H1 (cell line): ENCODE results near the gene GPR141. TPM values are rescaled to one million over a fixed set of nuclear protein-coding genes. Genes with fewer than 3 reads are reported as not detected.

Source experiments
- ASH2L ChIP-seq: fragments of 200-600, 300-600 bp; sonication (generic); IDR thresholded peaks from one replicate; pipeline ENCODE4 v1.7.1; 2017; ENCODE audit warnings: low read length
- SP2 ChIP-seq: IDR thresholded peaks from 2 replicates; pipeline ENCODE4 v1.6.1; 2012; ENCODE audit warnings: mild to moderate bottlenecking, low read length, inconsistent platforms
- polyA plus RNA-seq, 7 experiments: library from polyadenylated mRNA; depleted of rRNA in 3 of 7; stranded (reverse) in 5 of 7; unstranded in 2 of 7; fragments of >200 nt in 5 of 7; fragments of 200-250 nt in 2 of 7; gene quantifications; 1 replicate in 5 of 7; 2 replicates in 1 of 7; 4 replicates in 1 of 7; pipeline versions ENCODE4 v1.2.1 to v1.2.3, GENCODE V29; 2011 to 2013; ENCODE audit warnings: missing spikeins in 2 of 7, mixed read lengths in 2 of 7
- total RNA-seq: library from RNA; stranded (reverse); fragmentation: NEBNext Ultra II Directional; extraction: Animal tissue kit (Norgen Biotek cat#: 25700); gene quantifications from 2 replicates; pipeline ENCODE4 v1.2.1, GENCODE V29; 2021

Gene GPR141
- total and polyA plus RNA-seq, 2 of the 8 experiments (the other 6 are each of a cell fraction or from before 2014, with no cell fraction given) = 0.45 to 1.0 TPM

DNA sequence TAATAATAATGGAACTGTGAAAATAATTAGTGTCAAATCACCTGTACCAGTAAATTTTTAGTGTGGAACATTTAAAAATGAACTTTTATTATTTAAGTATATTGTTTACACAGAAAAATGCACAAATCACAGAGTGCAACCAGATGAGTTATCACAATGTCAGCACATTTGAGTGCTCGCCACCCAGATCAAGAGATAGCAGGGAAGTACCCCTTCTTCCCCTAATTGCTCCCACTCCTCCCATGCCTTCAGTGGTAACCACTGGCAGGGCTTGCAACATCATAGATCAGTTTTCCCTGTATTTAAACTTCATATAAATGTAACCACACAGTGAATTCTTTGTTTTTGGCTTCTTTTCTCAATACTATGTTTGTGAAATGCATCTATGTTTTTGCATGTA, 7.8 kb upstream of the GPR141 start (continued):
- no peak for TF ChIP-seq SP2
- no peak for TF ChIP-seq ASH2L
